ENCODE results near the gene SUCLG2. TPM values are rescaled to one million over a fixed set of nuclear protein-coding genes. Genes with fewer than 3 reads are reported as not detected.

SUCLG2 gene
- total and polyA plus RNA-seq, 10 of the 15 experiments (the other 5 are each of a cell fraction or from before 2014, with no cell fraction given) = 17.8 to 50.9 (median 37.2) TPM

DNA sequence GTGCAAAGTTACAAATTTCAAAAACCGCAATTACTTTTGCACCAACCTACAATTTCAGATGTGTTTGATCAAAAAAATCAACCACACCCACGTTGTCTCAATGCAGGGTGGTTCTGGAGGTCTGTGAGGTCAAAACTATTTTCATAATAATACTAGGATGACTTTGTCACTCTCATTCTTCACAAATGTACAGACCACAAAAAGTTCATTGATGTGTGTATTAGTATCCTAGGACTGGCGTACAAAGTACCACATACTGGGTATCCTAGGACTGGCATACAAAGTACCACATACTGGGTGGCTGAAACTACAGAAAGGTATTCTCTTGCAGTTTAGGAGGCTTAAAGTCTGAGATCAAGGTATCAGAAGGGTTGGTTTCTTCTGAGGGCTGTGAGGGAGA, 13.0 kb downstream of the SUCLG2 start:
- RAD21 ChIA-PET (ENCODE audit: unreplicated experiment) = no interaction called here
- no TSS peak for BruUV-seq (replicated peaks)
- Histone ChIP-seq H3K27me3 (replicated peaks in 1 of 2; ENCODE audit: control insufficient read depth in 2 of 2, insufficient read depth in 2 of 2, low read length in 1 of 2) (no peaks in the 10 kb centered on the region), H3K4me1 (ENCODE audit: control insufficient read depth, insufficient read depth, low read length) (no peaks in the 10 kb centered on the region), H3K27ac (ENCODE audit: control insufficient read depth, insufficient read depth) (no peak overlapping the region), H3K4me3 (no peak overlapping the region), H3K4me2 (ENCODE audit: control insufficient read depth, insufficient read depth) (no peak overlapping the region), H3K36me3 (ENCODE audit: control insufficient read depth in 2 of 2, insufficient read depth in 2 of 2, low read length in 1 of 2) (0 out of 4 replicates have a peak, but pooled peaks cover 0 to 3% of the 10 kb centered on the region in 2 experiments), H2AFZ (ENCODE audit: control insufficient read depth, low read depth, low read length) (no peak overlapping the region), H4K20me1 (ENCODE audit: control insufficient read depth, insufficient read depth) (no peaks in the 10 kb centered on the region), H3K9me3 (replicated peaks; ENCODE audit: control insufficient read depth, insufficient read depth, low read length) (no peaks in the 10 kb centered on the region), H3K79me2 (ENCODE audit: control insufficient read depth, insufficient read depth, low read length) (peaks cover 5% of the 10 kb centered on the region), H3K9ac (ENCODE audit: control insufficient read depth, insufficient read depth, low read length) (no peak overlapping the region)
- FAIRE-seq (no peak), ATAC-seq (no peak), DNase-seq (ENCODE audit: low read depth, low spot score) (no peak)
- intact Hi-C loops (cut with micrococcal nuclease; ENCODE audit: unreplicated experiment) (no loop called here), in situ Hi-C loops (cut with MboI) (no loop called here)
- CTCF ChIA-PET = interaction anchor here (1.2 kb wide), 1 partner anchor 19 kb away, joined by 3 read pairs; no protein-coding TSS in a partner anchor
- POLR2A ChIA-PET = interaction anchor here (0.6 kb wide), 1 partner anchor 181 kb away, joined by 3 read pairs; no protein-coding TSS in a partner anchor
- TF ChIP-seq, protein P1, sequence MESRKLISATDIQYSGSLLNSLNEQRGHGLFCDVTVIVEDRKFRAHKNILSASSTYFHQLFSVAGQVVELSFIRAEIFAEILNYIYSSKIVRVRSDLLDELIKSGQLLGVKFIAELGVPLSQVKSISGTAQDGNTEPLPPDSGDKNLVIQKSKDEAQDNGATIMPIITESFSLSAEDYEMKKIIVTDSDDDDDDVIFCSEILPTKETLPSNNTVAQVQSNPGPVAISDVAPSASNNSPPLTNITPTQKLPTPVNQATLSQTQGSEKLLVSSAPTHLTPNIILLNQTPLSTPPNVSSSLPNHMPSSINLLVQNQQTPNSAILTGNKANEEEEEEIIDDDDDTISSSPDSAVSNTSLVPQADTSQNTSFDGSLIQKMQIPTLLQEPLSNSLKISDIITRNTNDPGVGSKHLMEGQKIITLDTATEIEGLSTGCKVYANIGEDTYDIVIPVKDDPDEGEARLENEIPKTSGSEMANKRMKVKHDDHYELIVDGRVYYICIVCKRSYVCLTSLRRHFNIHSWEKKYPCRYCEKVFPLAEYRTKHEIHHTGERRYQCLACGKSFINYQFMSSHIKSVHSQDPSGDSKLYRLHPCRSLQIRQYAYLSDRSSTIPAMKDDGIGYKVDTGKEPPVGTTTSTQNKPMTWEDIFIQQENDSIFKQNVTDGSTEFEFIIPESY (IDR thresholded peaks at IDR 0.05) = no peak
- TF ChIP-seq RUNX3 (IDR thresholded peaks at IDR 0.05; ENCODE audit: low read length) = peak; percentile 56
- SMC1A ChIA-PET (ENCODE audit: uncharacterized antibody, unreplicated experiment) = interaction anchor here (1.3 kb wide), 1 partner anchor 9 kb away, joined by 5 read pairs; no protein-coding TSS in a partner anchor
- WGBS (ENCODE audit: insufficient coverage, insufficient replicate concordance, low lambda C conversion rate, missing lambda C conversion rate) = 55% methylated on average over 3 of the region's 3 CpGs

DNA sequence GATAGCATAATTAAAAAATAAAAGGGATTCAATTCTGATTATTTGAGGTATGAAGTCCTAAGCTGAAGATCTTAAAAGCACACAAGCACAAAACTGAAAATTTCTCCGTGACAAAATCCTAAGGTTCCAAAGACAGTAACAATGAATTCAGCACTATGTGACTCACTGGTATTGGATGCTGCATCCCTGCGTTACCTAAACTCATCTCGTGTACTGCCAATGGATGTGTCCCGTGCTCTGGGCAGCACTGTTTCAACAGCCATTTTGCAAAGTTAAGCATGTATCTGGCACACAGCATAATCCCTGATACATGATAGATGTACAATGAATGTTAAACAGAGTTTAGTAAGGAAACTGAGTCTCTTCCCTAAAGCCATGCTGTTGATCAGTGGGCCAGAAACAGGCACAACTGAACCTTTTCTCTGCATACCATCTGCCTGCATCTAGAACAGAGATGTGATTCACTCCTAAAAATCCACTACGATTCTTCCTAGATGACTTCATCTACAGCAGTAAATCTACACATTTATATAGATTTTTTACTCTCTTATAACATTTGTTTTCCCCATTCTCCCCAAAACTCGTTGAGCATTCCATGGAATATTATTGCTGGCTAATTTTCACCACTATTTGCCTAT, 14.3 kb downstream of the SUCLG2 start:
- no peaks in the 10 kb centered on the region for H4K20me1 ChIP-seq (ENCODE audit: control insufficient read depth, insufficient read depth)
- H3K9me3 ChIP-seq (replicated peaks; ENCODE audit: control insufficient read depth, insufficient read depth, low read length) = no peaks in the 10 kb centered on the region
- H3K4me1 ChIP-seq (ENCODE audit: control insufficient read depth, insufficient read depth, low read length) = no peaks in the 10 kb centered on the region
- DNase-seq (ENCODE audit: low read depth, low spot score) = no peak
- in situ Hi-C loops (cut with MboI) = no loop called here
- H2AFZ ChIP-seq (ENCODE audit: control insufficient read depth, low read depth, low read length) = no peak overlapping the region
- peaks cover 2% of the 10 kb centered on the region for H3K79me2 ChIP-seq (ENCODE audit: control insufficient read depth, insufficient read depth, low read length)
- H3K27ac ChIP-seq (ENCODE audit: control insufficient read depth, insufficient read depth) = no peak overlapping the region
- intact Hi-C loops (cut with micrococcal nuclease; ENCODE audit: unreplicated experiment) = no loop called here
- POLR2A ChIA-PET = no interaction called here
- CTCF ChIA-PET = no interaction called here
- FAIRE-seq = no peak
- RAD21 ChIA-PET (ENCODE audit: unreplicated experiment) = no interaction called here
- no peak overlapping the region for H3K9ac ChIP-seq (ENCODE audit: control insufficient read depth, insufficient read depth, low read length)
- H3K27me3 ChIP-seq (replicated peaks in 1 of 2; ENCODE audit: control insufficient read depth in 2 of 2, insufficient read depth in 2 of 2, low read length in 1 of 2) = no peaks in the 10 kb centered on the region
- BruUV-seq (replicated peaks) = no TSS peak
- H3K4me2 ChIP-seq (ENCODE audit: control insufficient read depth, insufficient read depth) = no peak overlapping the region
- H3K36me3 ChIP-seq (ENCODE audit: control insufficient read depth in 2 of 2, insufficient read depth in 2 of 2, low read length in 1 of 2) = 0 out of 4 replicates have a peak, but pooled peaks cover 0 to 3% of the 10 kb centered on the region in 2 experiments
- SMC1A ChIA-PET (ENCODE audit: uncharacterized antibody, unreplicated experiment) = no interaction called here
- WGBS (ENCODE audit: insufficient coverage, insufficient replicate concordance, low lambda C conversion rate, missing lambda C conversion rate) = 88% methylated on average over 6 of the region's 6 CpGs
- H3K4me3 ChIP-seq = no peak overlapping the region
- ATAC-seq = no peak
- TF ChIP-seq, protein P2, sequence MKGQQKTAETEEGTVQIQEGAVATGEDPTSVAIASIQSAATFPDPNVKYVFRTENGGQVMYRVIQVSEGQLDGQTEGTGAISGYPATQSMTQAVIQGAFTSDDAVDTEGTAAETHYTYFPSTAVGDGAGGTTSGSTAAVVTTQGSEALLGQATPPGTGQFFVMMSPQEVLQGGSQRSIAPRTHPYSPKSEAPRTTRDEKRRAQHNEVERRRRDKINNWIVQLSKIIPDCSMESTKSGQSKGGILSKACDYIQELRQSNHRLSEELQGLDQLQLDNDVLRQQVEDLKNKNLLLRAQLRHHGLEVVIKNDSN (IDR thresholded peaks at IDR 0.05; ENCODE audit: borderline replicate concordance, extremely low read length, insufficient read depth, low read depth, low read length) = no peak
- TF ChIP-seq IKZF1 (conservative IDR thresholded peaks at IDR 0.05) (no peak), KDM1A (IDR thresholded peaks at IDR 0.05; ENCODE audit: borderline replicate concordance) (no peak), ASH2L (IDR thresholded peaks at IDR 0.05; ENCODE audit: borderline replicate concordance, low read depth) (no peak), RBBP5 (conservative IDR thresholded peaks at IDR 0.05) (no peak), PAX5 (IDR thresholded peaks at IDR 0.05; ENCODE audit: borderline replicate concordance, low read depth, low read length) (no peak), TBL1XR1 (IDR thresholded peaks at IDR 0.05; ENCODE audit: low read depth, low read length) (no peak)
- TF ChIP-seq, protein P3, sequence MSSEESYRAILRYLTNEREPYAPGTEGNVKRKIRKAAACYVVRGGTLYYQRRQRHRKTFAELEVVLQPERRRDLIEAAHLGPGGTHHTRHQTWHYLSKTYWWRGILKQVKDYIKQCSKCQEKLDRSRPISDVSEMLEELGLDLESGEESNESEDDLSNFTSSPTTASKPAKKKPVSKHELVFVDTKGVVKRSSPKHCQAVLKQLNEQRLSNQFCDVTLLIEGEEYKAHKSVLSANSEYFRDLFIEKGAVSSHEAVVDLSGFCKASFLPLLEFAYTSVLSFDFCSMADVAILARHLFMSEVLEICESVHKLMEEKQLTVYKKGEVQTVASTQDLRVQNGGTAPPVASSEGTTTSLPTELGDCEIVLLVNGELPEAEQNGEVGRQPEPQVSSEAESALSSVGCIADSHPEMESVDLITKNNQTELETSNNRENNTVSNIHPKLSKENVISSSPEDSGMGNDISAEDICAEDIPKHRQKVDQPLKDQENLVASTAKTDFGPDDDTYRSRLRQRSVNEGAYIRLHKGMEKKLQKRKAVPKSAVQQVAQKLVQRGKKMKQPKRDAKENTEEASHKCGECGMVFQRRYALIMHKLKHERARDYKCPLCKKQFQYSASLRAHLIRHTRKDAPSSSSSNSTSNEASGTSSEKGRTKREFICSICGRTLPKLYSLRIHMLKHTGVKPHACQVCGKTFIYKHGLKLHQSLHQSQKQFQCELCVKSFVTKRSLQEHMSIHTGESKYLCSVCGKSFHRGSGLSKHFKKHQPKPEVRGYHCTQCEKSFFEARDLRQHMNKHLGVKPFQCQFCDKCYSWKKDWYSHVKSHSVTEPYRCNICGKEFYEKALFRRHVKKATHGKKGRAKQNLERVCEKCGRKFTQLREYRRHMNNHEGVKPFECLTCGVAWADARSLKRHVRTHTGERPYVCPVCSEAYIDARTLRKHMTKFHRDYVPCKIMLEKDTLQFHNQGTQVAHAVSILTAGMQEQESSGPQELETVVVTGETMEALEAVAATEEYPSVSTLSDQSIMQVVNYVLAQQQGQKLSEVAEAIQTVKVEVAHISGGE (CRISPR knock-in tag; IDR thresholded peaks at IDR 0.05) = no peak
